Omental fat pad (tissue), 4 donors: ENCODE results near the gene SLCO3A1. TPM values are rescaled to one million over a fixed set of nuclear protein-coding genes. Genes with fewer than 3 reads are reported as not detected.

Experiments used
- ATAC-seq: fragments of 150-250 bp; one replicate; pipeline ENCODE4 v1.9.1; 2016; ENCODE audit warnings: mild to moderate bottlenecking, moderate library complexity; ENCODE audit not compliant: low FRiP score
- DNase-seq: peaks from one replicate; pipeline ENCODE4 v3.0.0-alpha.2; 2019; ENCODE audit warnings: low spot score
- CTCF ChIP-seq, 3 donors: fragments of 450-650 bp; IDR thresholded peaks; one replicate each; pipeline ENCODE4 v1.5.1; 2016 to 2017; ENCODE audit warnings: antibody characterized with exemption in 3 of 3, mild to moderate bottlenecking in 3 of 3, moderate library complexity in 2 of 3
- total RNA-seq, 4 donors: library from RNA; depleted of rRNA; stranded (reverse); fragments of >200 nt; gene quantifications; one replicate each; pipeline ENCODE4 v1.1.0, GENCODE V29; 2016

SLCO3A1 gene
- total RNA-seq, 4 donors from 2014 or later = 12.3 to 21.8 (median 14.8) TPM

- DNase-seq (no peak), ATAC-seq (no peak)
- no peak for TF ChIP-seq CTCF (IDR thresholded peaks at IDR 0.05)
Observed at GRCh38 chr15:92033314-92033713, 179.8 kb downstream of the SLCO3A1 start.

- no peak for TF ChIP-seq CTCF (IDR thresholded peaks at IDR 0.05)
- DNase-seq (no peak), ATAC-seq (no peak)
Observed at GRCh38 chr15:92033723-92034122, 180.2 kb downstream of the SLCO3A1 start.

- TF ChIP-seq CTCF (IDR thresholded peaks at IDR 0.05) = no peak
- ATAC-seq = peak; percentile 21
- no peak for DNase-seq
Observed at GRCh38 chr15:92034227-92034626, 180.7 kb downstream of the SLCO3A1 start.

GRCh38 chr15:92035551-92035950, 182.0 kb downstream of the SLCO3A1 start:
- DNase-seq (no peak), ATAC-seq (no peak)
- no peak for TF ChIP-seq CTCF (IDR thresholded peaks at IDR 0.05)

GRCh38 chr15:92035961-92036360, 182.5 kb downstream of the SLCO3A1 start:
- no peak for DNase-seq
- TF ChIP-seq CTCF (IDR thresholded peaks at IDR 0.05) = no peak
- no peak for ATAC-seq

- ATAC-seq = no peak
- TF ChIP-seq CTCF (IDR thresholded peaks at IDR 0.05) = no peak
Observed at GRCh38 chr15:92037491-92037890, 184.0 kb downstream of the SLCO3A1 start.

GRCh38 chr15:92040350-92040749, 186.8 kb downstream of the SLCO3A1 start:
- ATAC-seq (no peak), DNase-seq (no peak)
- TF ChIP-seq CTCF (IDR thresholded peaks at IDR 0.05) = no peak

More at GRCh38 chr15:92037491-92037890, 184.0 kb downstream of the SLCO3A1 start:
- no peak for DNase-seq
